Stimulated activated CD8-positive, alpha-beta memory T cell treated with anti-CD3 and anti-CD28 coated beads, Interleukin-7, amount 100 ng/mL, for 24 hours (primary cell): Measurements from ENCODE around the gene AK5.

Experiments
- DNase-seq: peaks from one replicate; pipeline ENCODE4 v3.0.0-alpha.2; 2020; ENCODE audit warnings: low read depth

Gene AK5

GRCh38 chr1:77594366-77595112 lies 312.7 kb downstream of the AK5 start:
- no peak for DNase-seq

GRCh38 chr1:77597310-77597709 lies 315.5 kb downstream of the AK5 start:
- DNase-seq: no peak

- no peak for DNase-seq
These were observed 323.6 kb downstream of the AK5 start for GRCh38 chr1:77605246-77606026.

GRCh38 chr1:77608893-77609292 lies 327.1 kb downstream of the AK5 start:
- DNase-seq: no peak
